Caki2 (cell line): Measurements from ENCODE around the gene TRIP4. TPM values are rescaled to one million over a fixed set of nuclear protein-coding genes. Genes with fewer than 3 reads are reported as not detected.
"Not testable (repeated sequence)": the region's sequence is repeated elsewhere in the genome, so short reads cannot be mapped to it uniquely, and the experiment has no call there.

Source experiments
- DNase-seq: peaks from one replicate; pipeline ENCODE4 v3.0.0-alpha.2; 2015; ENCODE audit warnings: low read depth
- in situ Hi-C: cut with HindIII; loops from 2 replicates; pipeline ENCODE4 v1.10.0; 2016; ENCODE audit warnings: low sequenced_read_pairs, low pct_unique_long_range_greater_than_20kb, mixed read lengths
- total RNA-seq: library from RNA; depleted of rRNA; stranded (reverse); fragments of >200 nt; shearing (Covaris generic); gene quantifications from 2 replicates; pipeline ENCODE4 v1.2.3, GENCODE V29; 2014; ENCODE audit warnings: low replicate concordance

The TRIP4 gene
- total RNA-seq, 1 experiment from 2014 or later: 26.8 TPM

GRCh38 chr15:64379216-64379960 lies 8.2 kb upstream of the TRIP4 start:
- in situ Hi-C loops: no loop called here
- no peak for DNase-seq

- DNase-seq, in situ Hi-C loops: not testable (repeated sequence)
These were observed 7.3 kb upstream of the TRIP4 start for GRCh38 chr15:64380130-64380870.

- in situ Hi-C loops: no loop called here
- DNase-seq: peak; percentile 87
These were observed 6.5 kb upstream of the TRIP4 start, which contains the start of gene PCLAF for GRCh38 chr15:64381000-64381751. Gene PCLAF, minus strand, starts transcription at chr15:64381441. Its CDS starts 70 bp downstream, at chr15:64381371.

- DNase-seq: no peak
- in situ Hi-C loops: no loop called here
These were observed 3.9 kb upstream of the TRIP4 start for GRCh38 chr15:64383760-64384159.

- in situ Hi-C loops: no loop called here
- no peak for DNase-seq
These were observed 1.3 kb upstream of the TRIP4 start for GRCh38 chr15:64386291-64386690.

GRCh38 chr15:64389036-64389435 lies 1.4 kb downstream of the TRIP4 start:
- no peak for DNase-seq
- in situ Hi-C loops: no loop called here

GRCh38 chr15:64392471-64392870 lies 4.8 kb downstream of the TRIP4 start:
- DNase-seq, in situ Hi-C loops: not testable (repeated sequence)

GRCh38 chr15:64396789-64397188 lies 9.2 kb downstream of the TRIP4 start:
- no peak for DNase-seq
- in situ Hi-C loops: no loop called here

- in situ Hi-C loops: no loop called here
These were observed 10.9 kb downstream of the TRIP4 start for GRCh38 chr15:64398575-64398974.

GRCh38 chr15:64400583-64400982 lies 12.9 kb downstream of the TRIP4 start:
- in situ Hi-C loops: no loop called here
- no peak for DNase-seq

More at GRCh38 chr15:64398575-64398974, 10.9 kb downstream of the TRIP4 start:
- no peak for DNase-seq

- in situ Hi-C loops: no loop called here
- no peak for DNase-seq
These were observed 24.6 kb downstream of the TRIP4 start for GRCh38 chr15:64412216-64412615.

GRCh38 chr15:64422697-64423096 lies 35.1 kb downstream of the TRIP4 start:
- in situ Hi-C loops: no loop called here
- no peak for DNase-seq

GRCh38 chr15:64423970-64424369 lies 36.3 kb downstream of the TRIP4 start:
- DNase-seq: no peak
- in situ Hi-C loops: no loop called here

GRCh38 chr15:64425221-64425620 lies 37.6 kb downstream of the TRIP4 start:
- in situ Hi-C loops: no loop called here
- no peak for DNase-seq

GRCh38 chr15:64426845-64427465 lies 39.3 kb downstream of the TRIP4 start:
- peak; percentile 27 for DNase-seq
- in situ Hi-C loops: no loop called here

- in situ Hi-C loops: no loop called here
- DNase-seq: no peak
These were observed 41.8 kb downstream of the TRIP4 start for GRCh38 chr15:64429448-64429847.

GRCh38 chr15:64430000-64430735 lies 42.5 kb downstream of the TRIP4 start:
- in situ Hi-C loops: loop anchor here (10.0 kb wide), 1 partner anchor 255 kb away; no protein-coding TSS in a partner anchor
- no peak for DNase-seq

GRCh38 chr15:64437982-64438381 lies 50.3 kb downstream of the TRIP4 start:
- in situ Hi-C loops: loop anchor here (10.0 kb wide), 1 partner anchor 247 kb away; no protein-coding TSS in a partner anchor

More at GRCh38 chr15:64437982-64438381, 50.3 kb downstream of the TRIP4 start:
- no peak for DNase-seq
